ENCODE measurements around the gene RANBP3.

DNA sequence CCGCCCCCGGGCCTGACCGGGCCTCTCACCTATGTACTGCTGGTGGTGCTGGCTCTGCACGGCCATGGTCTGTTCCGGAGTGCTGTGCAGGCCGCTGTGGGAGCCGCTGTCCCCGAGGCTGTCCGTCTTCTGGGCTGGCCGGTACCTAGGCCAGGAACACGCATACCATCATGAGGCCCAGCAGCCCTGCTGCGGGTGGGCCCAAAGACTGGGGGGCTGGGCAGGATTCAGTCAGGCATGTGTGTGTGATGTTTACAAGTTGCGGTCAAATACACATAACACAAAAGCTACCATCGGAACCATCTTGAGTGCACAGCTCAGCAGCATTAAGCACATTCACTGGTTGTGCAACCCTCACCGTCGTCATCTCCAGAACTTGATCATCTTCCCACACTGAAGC is 32.2 kb upstream of the RANBP3 start:
- TF ChIP-seq POLR2A (IDR thresholded peaks at IDR 0.05; ENCODE audit: low read length) (no peak), GATA1 (IDR thresholded peaks at IDR 0.05; ENCODE audit: low read depth, low read length) (no peak)
